ENCODE measurements around the gene SPAG9.

- TF ChIP-seq CTCF (IDR thresholded peaks at IDR 0.05; ENCODE audit: borderline replicate concordance, extremely low read depth, low read length, poor library complexity, severe bottlenecking) (no peak), EZH2 (IDR thresholded peaks at IDR 0.05; ENCODE audit: borderline replicate concordance, low read depth, low read length, severe bottlenecking) (no peak)
Measured at GRCh38 chr17:51044976-51045375, 75.7 kb downstream of the SPAG9 start.

Data from DND-41 (cell line).